ENCODE measurements around the gene NPAS3. TPM values are rescaled to one million over a fixed set of nuclear protein-coding genes. Genes with fewer than 3 reads are reported as not detected.

The NPAS3 gene
- total RNA-seq, 1 experiment from 2014 or later, result not detected

- no peak overlapping the region for H3K4me2 ChIP-seq
- H3F3A ChIP-seq (ENCODE audit: insufficient read depth, low read depth), result peaks cover 7% of the 10 kb centered on the region; the same call in 1 of the 2 replicates
- no peaks in the 10 kb centered on the region for H3K9me3 ChIP-seq (ENCODE audit: insufficient read depth, low read depth)
- peaks cover 17% of the 10 kb centered on the region for H3K4me1 ChIP-seq (replicated peaks; ENCODE audit: insufficient read depth)
- H3K79me2 ChIP-seq (ENCODE audit: low read depth), result no peaks in the 10 kb centered on the region
- H2AFZ ChIP-seq, result no peak overlapping the region
- H3K27ac ChIP-seq, result no peak overlapping the region
- CTCF ChIA-PET, result no interaction called here
- intact Hi-C loops (cut with micrococcal nuclease; ENCODE audit: unreplicated experiment), result no loop called here
- BruUV-seq (replicated peaks), result no TSS peak
- H3K4me3 ChIP-seq, result no peak overlapping the region
- POLR2A ChIA-PET (ENCODE audit: unreplicated experiment), result no interaction called here
- no peaks in the 10 kb centered on the region for H3K27me3 ChIP-seq (ENCODE audit: insufficient read depth, low read depth)
- H3K36me3 ChIP-seq (ENCODE audit: low read depth), result no peaks in the 10 kb centered on the region
- TF ChIP-seq EZH2 (IDR thresholded peaks at IDR 0.05; ENCODE audit: low read depth), result no peak
- TF ChIP-seq CTCF (conservative IDR thresholded peaks at IDR 0.05), result no peak
- DNase-seq, result no peak
- H4K20me1 ChIP-seq (ENCODE audit: insufficient read depth), result no peaks in the 10 kb centered on the region
- no peaks in the 10 kb centered on the region for H3K9me2 ChIP-seq (ENCODE audit: insufficient read depth)
These were observed 624.7 kb downstream of the NPAS3 start for GRCh38 chr14:33563191-33563900.

GRCh38 chr14:33563901-33564197, 625.2 kb downstream of the NPAS3 start:
- Histone ChIP-seq H3K27me3 (ENCODE audit: insufficient read depth, low read depth) (no peaks in the 10 kb centered on the region), H4K20me1 (ENCODE audit: insufficient read depth) (no peaks in the 10 kb centered on the region), H3K4me3 (no peak overlapping the region), H3K4me2 (no peak overlapping the region), H3K4me1 (replicated peaks; ENCODE audit: insufficient read depth) (peaks cover 20% of the 10 kb centered on the region), H3K27ac (peak overlapping the region; percentile 66; the same call in 1 of the 2 replicates), H3K79me2 (ENCODE audit: low read depth) (no peaks in the 10 kb centered on the region), H2AFZ (no peak overlapping the region), H3K9me2 (ENCODE audit: insufficient read depth) (no peaks in the 10 kb centered on the region), H3K36me3 (ENCODE audit: low read depth) (no peaks in the 10 kb centered on the region), H3F3A (ENCODE audit: insufficient read depth, low read depth) (peaks cover 7% of the 10 kb centered on the region; the same call in 1 of the 2 replicates), H3K9me3 (ENCODE audit: insufficient read depth, low read depth) (no peaks in the 10 kb centered on the region)
- ChIA-PET POLR2A (ENCODE audit: unreplicated experiment) (no interaction called here), CTCF (no interaction called here)
- no peak for DNase-seq
- no peak for TF ChIP-seq CTCF (conservative IDR thresholded peaks at IDR 0.05)
- TF ChIP-seq EZH2 (IDR thresholded peaks at IDR 0.05; ENCODE audit: low read depth), result no peak
- BruUV-seq (replicated peaks), result no TSS peak
- intact Hi-C loops (cut with micrococcal nuclease; ENCODE audit: unreplicated experiment), result no loop called here

- peaks cover 29% of the 10 kb centered on the region for H3K4me1 ChIP-seq (replicated peaks; ENCODE audit: insufficient read depth)
- ChIA-PET POLR2A (ENCODE audit: unreplicated experiment) (no interaction called here), CTCF (interaction anchor here (0.5 kb wide), 1 partner anchor 739 kb away, joined by 14 read pairs; no protein-coding TSS in a partner anchor)
- DNase-seq, result peak; percentile 16 to 72
- H3K36me3 ChIP-seq (ENCODE audit: low read depth), result no peaks in the 10 kb centered on the region
- H3K27ac ChIP-seq, result peak overlapping the region; percentile 66
- TF ChIP-seq EZH2 (IDR thresholded peaks at IDR 0.05; ENCODE audit: low read depth) (no peak), CTCF (conservative IDR thresholded peaks at IDR 0.05) (no peak)
- H3K9me3 ChIP-seq (ENCODE audit: insufficient read depth, low read depth), result no peaks in the 10 kb centered on the region
- H3K79me2 ChIP-seq (ENCODE audit: low read depth), result no peaks in the 10 kb centered on the region
- H3K27me3 ChIP-seq (ENCODE audit: insufficient read depth, low read depth), result no peaks in the 10 kb centered on the region
- peaks cover 7% of the 10 kb centered on the region; the same call in 1 of the 2 replicates for H3F3A ChIP-seq (ENCODE audit: insufficient read depth, low read depth)
- intact Hi-C loops (cut with micrococcal nuclease; ENCODE audit: unreplicated experiment), result no loop called here
- H4K20me1 ChIP-seq (ENCODE audit: insufficient read depth), result no peaks in the 10 kb centered on the region
- BruUV-seq (replicated peaks), result no TSS peak
- peak overlapping the region; percentile 24 for H3K4me2 ChIP-seq
- H2AFZ ChIP-seq, result 0 out of 2 replicates have a peak overlapping the region, but pooled peaks have one; percentile 20
- no peaks in the 10 kb centered on the region for H3K9me2 ChIP-seq (ENCODE audit: insufficient read depth)
- H3K4me3 ChIP-seq, result no peak overlapping the region
These were observed 626.3 kb downstream of the NPAS3 start for GRCh38 chr14:33564774-33565630.
